GM12878 (cell line): ENCODE results near the gene CSMD2.

ENCODE experiments used
- CEBPB ChIP-seq, 2 experiments: fragments of 150-350 bp in 1 of 2; IDR thresholded peaks; 2 replicates each; pipeline ENCODE4 v1.6.1; 2012 to 2014; ENCODE audit warnings: low read depth in 2 of 2, low read length in 2 of 2, borderline replicate concordance in 1 of 2, inconsistent platforms in 1 of 2
- CTCF ChIP-seq, 3 experiments: IDR thresholded peaks in 2 of 3; conservative IDR thresholded peaks in 1 of 3; 2 replicates each; pipeline ENCODE4 v1.5.1; 2011; ENCODE audit warnings: low read depth in 3 of 3, low read length in 3 of 3, mild to moderate bottlenecking in 3 of 3, control low read depth in 2 of 3, moderate library complexity in 2 of 3, inconsistent platforms in 1 of 3, mixed read lengths in 1 of 3; ENCODE audit not compliant: control insufficient read depth in 2 of 3, insufficient read depth in 1 of 3; ENCODE audit errors: extremely low read depth in 1 of 3
- MTA2 ChIP-seq: fragments of 450-650 bp; IDR thresholded peaks from 2 replicates; pipeline ENCODE4 v1.6.1; 2016; ENCODE audit warnings: low read depth, mild to moderate bottlenecking, moderate library complexity
- NFIC ChIP-seq: IDR thresholded peaks from 2 replicates; pipeline ENCODE4 v1.6.1; 2012; ENCODE audit warnings: low read depth, mild to moderate bottlenecking, inconsistent platforms, low read length, moderate library complexity
- RUNX3 ChIP-seq: IDR thresholded peaks from 2 replicates; pipeline ENCODE4 v1.6.1; 2012; ENCODE audit warnings: low read length, inconsistent platforms

GRCh38 chr1:33547576-33547975, 617.5 kb downstream of the CSMD2 start:
- TF ChIP-seq CTCF (IDR thresholded peaks at IDR 0.05 in 2 of 3, conservative IDR thresholded peaks at IDR 0.05 in 1 of 3; ENCODE audit: control insufficient read depth in 2 of 3, extremely low read depth in 1 of 3, insufficient read depth in 1 of 3, low read depth in 3 of 3, low read length in 3 of 3) (no peak), RUNX3 (no peak), CEBPB (IDR thresholded peaks at IDR 0.05; ENCODE audit: borderline replicate concordance in 1 of 2, low read depth in 2 of 2, low read length in 2 of 2) (no peak), MTA2 (no peak), NFIC (no peak)
